ENCODE measurements around the gene MYBPC1. TPM values are rescaled to one million over a fixed set of nuclear protein-coding genes. Genes with fewer than 3 reads are reported as not detected.
"Not testable (repeated sequence)": the region's sequence is repeated elsewhere in the genome, so short reads cannot be mapped to it uniquely, and the experiment has no call there.

The MYBPC1 gene
- total and polyA plus RNA-seq, 5 experiments from 2014 or later: not detected

- Mint-ChIP-seq H3K4me3 (no peak overlapping the region), H3K9me3 (no peaks in the 10 kb centered on the region), H3K4me1 (peaks cover 0 to under 1% (median 0%) of the 10 kb centered on the region in 4 donors), H3K27me3 (peaks cover 3 to 14% (median 5%) of the 10 kb centered on the region in 5 donors), H3K27ac (no peak overlapping the region), H3K36me3 (no peaks in the 10 kb centered on the region)
- no peak for ATAC-seq
- DNase-seq: no peak
- POLR2A ChIA-PET: no interaction called here
Observed at GRCh38 chr12:101647711-101648110, 52.9 kb downstream of the MYBPC1 start.

- POLR2A ChIA-PET: no interaction called here
- no peaks in the 10 kb centered on the region for H3K4me1 Mint-ChIP-seq
- no peaks in the 10 kb centered on the region for H3K36me3 Mint-ChIP-seq
Observed at GRCh38 chr12:101648195-101648594, 53.4 kb downstream of the MYBPC1 start.

DNA sequence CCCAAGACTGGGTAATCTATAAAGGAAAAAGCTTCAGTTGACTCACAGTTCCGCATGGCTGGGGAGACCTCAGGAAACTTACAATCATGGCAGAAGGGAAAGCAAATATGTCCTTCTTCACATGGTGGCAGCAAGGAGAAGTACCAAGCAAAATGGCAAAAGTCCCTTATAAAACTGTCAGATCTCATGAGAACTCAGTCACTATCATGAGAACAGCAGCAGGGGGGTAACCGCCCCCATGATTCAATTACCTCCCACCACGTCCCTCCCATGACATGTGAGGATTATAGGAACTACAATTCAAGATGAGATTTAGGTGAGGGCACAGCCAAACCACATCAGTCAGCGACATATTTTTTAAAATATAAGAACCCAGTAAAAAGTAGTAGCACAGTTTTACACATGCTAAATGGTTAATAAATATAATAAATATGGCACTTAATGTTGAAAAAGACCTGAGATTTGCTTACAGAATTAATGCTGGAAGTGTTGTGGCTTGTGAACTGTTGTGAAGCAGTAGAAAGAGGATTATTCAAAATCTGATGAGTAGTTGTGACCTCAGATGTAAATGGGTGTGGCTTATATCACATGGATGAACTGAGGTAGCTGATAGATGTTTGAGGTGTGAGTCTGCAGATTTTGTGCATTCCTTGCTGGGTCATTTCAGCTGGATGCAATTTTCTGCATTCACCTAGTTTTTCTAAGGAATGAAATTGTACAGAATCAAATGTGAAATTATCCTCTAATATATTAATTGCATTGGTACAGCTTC lies 55.8 kb downstream of the MYBPC1 start:
- Mint-ChIP-seq H3K9me3 (no peaks in the 10 kb centered on the region), H3K4me1 (peaks cover 0 to 6% (median 0%) of the 10 kb centered on the region in 4 donors), H3K4me3 (no peak overlapping the region), H3K27ac (no peak overlapping the region), H3K27me3 (peaks cover 0 to 20% (median 11%) of the 10 kb centered on the region in 5 donors), H3K36me3 (no peaks in the 10 kb centered on the region)
- DNase-seq: no peak
- ATAC-seq: no peak
- POLR2A ChIA-PET: no interaction called here

More at GRCh38 chr12:101648195-101648594, 53.4 kb downstream of the MYBPC1 start:
- ATAC-seq (no peak), DNase-seq (no peak)
- H3K27me3 Mint-ChIP-seq: peaks cover under 1 to 13% (median 5%) of the 10 kb centered on the region in 5 donors
- H3K4me3 Mint-ChIP-seq: no peak overlapping the region
- no peaks in the 10 kb centered on the region for H3K9me3 Mint-ChIP-seq
- no peak overlapping the region for H3K27ac Mint-ChIP-seq

DNA sequence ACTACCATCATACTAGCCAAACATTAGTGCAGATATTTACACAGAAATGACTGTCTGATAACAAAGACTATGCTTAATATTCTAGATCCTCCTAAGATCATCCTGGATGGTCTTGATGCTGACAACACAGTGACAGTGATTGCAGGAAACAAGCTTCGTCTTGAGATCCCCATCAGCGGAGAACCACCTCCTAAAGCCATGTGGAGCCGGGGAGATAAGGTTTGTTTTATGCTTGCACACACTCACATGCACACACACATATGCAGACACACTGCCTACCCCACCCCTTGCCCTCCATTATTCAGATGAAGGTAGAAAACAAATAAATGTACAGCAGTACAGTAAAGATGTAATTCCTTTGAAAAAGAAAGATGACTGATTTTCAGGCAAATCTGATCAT lies 58.3 kb downstream of the MYBPC1 start:
- POLR2A ChIA-PET: no interaction called here
- no peaks in the 10 kb centered on the region for H3K36me3 Mint-ChIP-seq
- no peak overlapping the region for H3K27ac Mint-ChIP-seq
- H3K9me3 Mint-ChIP-seq: no peaks in the 10 kb centered on the region
- DNase-seq (no peak), ATAC-seq (no peak)
- H3K4me1 Mint-ChIP-seq: peaks cover 0 to 6% (median 0%) of the 10 kb centered on the region in 4 donors
- no peak overlapping the region for H3K4me3 Mint-ChIP-seq
- H3K27me3 Mint-ChIP-seq: peaks cover 0 to 20% (median 11%) of the 10 kb centered on the region in 5 donors

DNA sequence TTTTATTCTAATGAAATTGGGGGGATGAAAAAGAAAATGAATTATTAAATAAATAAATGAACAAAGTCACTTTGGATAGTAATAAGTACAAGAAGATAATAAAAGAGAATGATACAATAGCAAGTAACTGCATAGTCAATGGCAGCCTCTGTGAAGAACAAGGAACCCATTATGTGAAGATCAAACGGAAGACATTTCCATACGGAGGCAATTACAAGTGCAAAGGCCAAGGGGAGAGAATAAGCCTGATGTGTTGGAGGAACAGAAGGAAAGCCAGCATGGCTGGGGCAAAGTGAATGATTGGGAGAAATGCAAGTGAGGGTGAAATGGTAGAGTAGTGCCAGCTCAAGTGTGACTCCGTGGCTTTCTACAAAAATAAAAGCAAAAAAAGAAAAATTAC lies 58.7 kb downstream of the MYBPC1 start:
- H3K9me3 Mint-ChIP-seq: no peaks in the 10 kb centered on the region
- H3K27me3 Mint-ChIP-seq: peaks cover 0 to 20% (median 11%) of the 10 kb centered on the region in 5 donors
- H3K4me3 Mint-ChIP-seq: no peak overlapping the region
- DNase-seq (no peak), ATAC-seq (no peak)
- H3K36me3 Mint-ChIP-seq: no peaks in the 10 kb centered on the region
- no peak overlapping the region for H3K27ac Mint-ChIP-seq
- POLR2A ChIA-PET: no interaction called here
- H3K4me1 Mint-ChIP-seq: peaks cover 0 to 6% (median 0%) of the 10 kb centered on the region in 4 donors

DNA sequence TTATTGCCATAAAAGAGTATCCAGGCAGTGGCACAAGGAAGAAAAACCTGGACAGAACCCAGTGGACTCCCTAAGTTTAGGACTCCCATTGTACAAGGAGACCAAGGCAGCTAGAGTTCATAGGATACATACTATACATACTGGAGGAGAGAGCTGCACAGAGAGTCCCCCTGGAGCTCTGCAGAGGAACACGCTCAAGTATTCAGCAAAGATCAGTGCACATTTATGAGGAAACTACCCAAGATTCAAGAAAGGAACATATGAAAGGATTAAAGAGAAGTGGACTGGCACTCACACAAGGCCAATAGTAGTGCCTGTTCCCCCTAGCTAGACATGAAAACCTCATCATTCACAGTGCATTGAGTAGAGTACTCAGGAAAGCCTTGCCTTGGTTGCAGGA lies 59.7 kb downstream of the MYBPC1 start:
- Mint-ChIP-seq H3K36me3 (no peaks in the 10 kb centered on the region), H3K27ac (no peak overlapping the region), H3K9me3 (no peaks in the 10 kb centered on the region), H3K27me3 (peaks cover 0 to 20% (median 11%) of the 10 kb centered on the region in 5 donors), H3K4me1 (peaks cover 0 to 6% (median 0%) of the 10 kb centered on the region in 4 donors), H3K4me3 (no peak overlapping the region)
- POLR2A ChIA-PET: no interaction called here
- ATAC-seq: no peak
- DNase-seq: no peak

- no peaks in the 10 kb centered on the region for H3K9me3 Mint-ChIP-seq
- H3K4me1 Mint-ChIP-seq: peaks cover 0 to 6% (median 0%) of the 10 kb centered on the region in 4 donors
- H3K27ac Mint-ChIP-seq: no peak overlapping the region
- ATAC-seq (no peak), DNase-seq (no peak)
- H3K27me3 Mint-ChIP-seq: peaks cover 0 to 20% (median 6%) of the 10 kb centered on the region in 5 donors
- POLR2A ChIA-PET: no interaction called here
- H3K4me3 Mint-ChIP-seq: no peak overlapping the region
- H3K36me3 Mint-ChIP-seq: no peaks in the 10 kb centered on the region
Observed at GRCh38 chr12:101655393-101655792, 60.6 kb downstream of the MYBPC1 start.

DNA sequence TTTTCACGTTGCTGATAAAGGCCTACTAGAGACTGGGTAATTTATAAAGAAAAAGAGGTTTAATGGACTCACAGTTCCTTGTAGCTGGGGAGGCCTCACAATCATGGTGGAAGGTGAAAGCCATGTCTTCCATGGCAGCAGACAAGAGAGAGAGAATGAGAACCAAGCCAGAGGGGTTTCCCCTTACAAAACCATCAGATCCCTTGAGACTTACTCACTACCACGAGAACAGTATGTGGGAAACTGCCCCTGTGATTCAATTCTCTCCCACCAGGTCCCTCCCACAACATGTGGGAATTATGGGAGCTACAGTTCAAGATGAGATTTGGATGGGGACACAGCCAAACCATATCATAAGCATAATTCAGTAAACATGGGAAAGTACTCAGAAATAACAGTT lies 65.9 kb downstream of the MYBPC1 start:
- ATAC-seq, H3K4me1 Mint-ChIP-seq, POLR2A ChIA-PET, DNase-seq, H3K4me3 Mint-ChIP-seq, H3K36me3 Mint-ChIP-seq, H3K27ac Mint-ChIP-seq, H3K27me3 Mint-ChIP-seq, H3K9me3 Mint-ChIP-seq: not testable (repeated sequence)

GRCh38 chr12:101663298-101663697 lies 68.5 kb downstream of the MYBPC1 start:
- no peak for DNase-seq
- no peak overlapping the region for H3K27ac Mint-ChIP-seq
- no peaks in the 10 kb centered on the region for H3K36me3 Mint-ChIP-seq
- H3K27me3 Mint-ChIP-seq: peaks cover 2 to 12% (median 9%) of the 10 kb centered on the region in 5 donors
- POLR2A ChIA-PET: no interaction called here
- no peak for ATAC-seq
- H3K9me3 Mint-ChIP-seq: no peaks in the 10 kb centered on the region
- H3K4me3 Mint-ChIP-seq: no peak overlapping the region
- H3K4me1 Mint-ChIP-seq: peaks cover 0 to 2% (median 0%) of the 10 kb centered on the region in 4 donors

GRCh38 chr12:101664992-101665391 lies 70.2 kb downstream of the MYBPC1 start:
- no peak overlapping the region for H3K4me3 Mint-ChIP-seq

DNA sequence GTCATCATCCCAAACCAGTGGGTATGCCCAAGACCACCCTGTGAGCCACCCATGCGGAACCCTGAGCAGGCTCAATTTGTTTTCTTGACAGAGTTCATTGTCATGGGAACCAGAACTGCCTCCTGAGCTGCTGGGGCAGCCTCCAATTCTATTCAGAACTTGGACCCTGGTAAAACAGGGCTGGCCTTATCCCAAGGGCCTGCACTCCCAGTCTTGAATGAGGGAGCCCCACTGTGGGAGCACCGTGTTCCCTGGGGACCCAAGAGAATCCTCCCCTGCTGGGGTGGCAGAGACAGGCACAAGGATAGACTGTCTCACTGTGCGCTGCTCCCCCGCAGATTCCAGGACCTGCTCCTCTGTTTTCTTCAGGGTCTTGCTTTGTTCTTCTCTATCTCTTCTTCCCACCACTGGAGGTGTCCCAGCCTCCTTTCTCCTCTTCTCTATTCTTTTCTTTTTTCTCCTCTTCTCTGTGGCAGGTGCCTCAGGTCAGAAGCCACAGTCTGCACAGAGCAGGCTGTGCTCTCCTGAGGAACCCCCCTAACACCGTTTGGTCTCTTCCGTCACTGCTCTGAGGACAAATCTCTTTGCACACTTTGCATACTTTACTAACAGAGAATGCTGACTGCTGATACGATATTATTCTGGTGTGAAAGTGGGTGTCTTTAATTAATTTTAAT lies 71.4 kb downstream of the MYBPC1 start:
- Mint-ChIP-seq H3K4me3 (no peak overlapping the region), H3K27me3 (peaks cover 2 to 12% (median 7%) of the 10 kb centered on the region in 5 donors), H3K4me1 (peaks cover 7 to 13% (median 13%) of the 10 kb centered on the region in 4 donors), H3K27ac (peak overlapping the region in 1 of 10 donors; percentile 36), H3K36me3 (no peaks in the 10 kb centered on the region), H3K9me3 (no peaks in the 10 kb centered on the region)
- POLR2A ChIA-PET: interaction anchor here (0.5 kb wide), 1 partner anchor 21 kb away, joined by 3 read pairs; no protein-coding TSS in a partner anchor
- no peak for ATAC-seq
- DNase-seq: no peak

More at GRCh38 chr12:101664992-101665391, 70.2 kb downstream of the MYBPC1 start:
- POLR2A ChIA-PET: no interaction called here
- H3K36me3 Mint-ChIP-seq: no peaks in the 10 kb centered on the region
- H3K27me3 Mint-ChIP-seq: peaks cover 2 to 12% (median 7%) of the 10 kb centered on the region in 5 donors
- ATAC-seq (no peak), DNase-seq (no peak)
- peaks cover 2% of the 10 kb centered on the region in 4 donors for H3K4me1 Mint-ChIP-seq
- no peaks in the 10 kb centered on the region for H3K9me3 Mint-ChIP-seq
- peak overlapping the region in 1 of 10 donors; percentile 14 for H3K27ac Mint-ChIP-seq

- ATAC-seq (no peak), DNase-seq (no peak)
- Mint-ChIP-seq H3K27ac (peak overlapping the region in 1 of 10 donors; percentile 56), H3K4me1 (peaks cover 14 to 26% (median 25%) of the 10 kb centered on the region in 4 donors), H3K36me3 (no peaks in the 10 kb centered on the region), H3K4me3 (no peak overlapping the region), H3K27me3 (peaks cover 2 to 12% (median 7%) of the 10 kb centered on the region in 5 donors), H3K9me3 (no peaks in the 10 kb centered on the region)
- POLR2A ChIA-PET: interaction anchor here (0.6 kb wide), 1 partner anchor 91 kb away, joined by 3 read pairs; no protein-coding TSS in a partner anchor
Observed at GRCh38 chr12:101667591-101667990, 72.8 kb downstream of the MYBPC1 start.
